HEK293 (cell line): Measurements from ENCODE around the gene ZBTB21.

Experiments used
- KLF8 ChIP-seq: fragments of 450-650 bp; formaldehyde crosslinking; IDR thresholded peaks from 2 replicates; pipeline ENCODE4 v1.5.1; 2016; ENCODE audit warnings: missing biosample characterization, missing genetic modification characterization
- PBX3 ChIP-seq: sonication (generic); formaldehyde crosslinking; IDR thresholded peaks from 2 replicates; pipeline ENCODE4 v1.8.1; 2022; ENCODE audit warnings: mild to moderate bottlenecking, moderate library complexity, missing genetic modification reagents
- ZNF174 ChIP-seq: fragments of 450-650 bp; formaldehyde crosslinking; IDR thresholded peaks from 2 replicates; pipeline ENCODE4 v1.5.0; 2017; ENCODE audit warnings: missing biosample characterization, mild to moderate bottlenecking, missing genetic modification characterization
- ZNF549 ChIP-seq: fragments of 450-650 bp; IDR thresholded peaks from 2 replicates; pipeline ENCODE4 v1.5.1; 2018; ENCODE audit warnings: missing biosample characterization, missing genetic modification characterization, mild to moderate bottlenecking, inconsistent platforms, moderate library complexity
- ZNF629 ChIP-seq: fragments of 450-650 bp; formaldehyde crosslinking; IDR thresholded peaks from 2 replicates; pipeline ENCODE4 v1.5.1; 2017; ENCODE audit warnings: missing biosample characterization, missing genetic modification characterization
- ZNF670 ChIP-seq: fragments of 450-650 bp; formaldehyde crosslinking; IDR thresholded peaks from 2 replicates; pipeline ENCODE4 v1.5.1; 2016; ENCODE audit warnings: missing biosample characterization, missing genetic modification characterization, low read depth
- TF ChIP-seq, protein P1 (sequence below): fragments of 450-650 bp; formaldehyde crosslinking; IDR thresholded peaks from 2 replicates; pipeline ENCODE4 v1.5.1; 2016; ENCODE audit warnings: missing biosample characterization, missing genetic modification characterization
- TF ChIP-seq, protein P2 (sequence below): fragments of 450-650 bp; formaldehyde crosslinking; IDR thresholded peaks from 2 replicates; pipeline ENCODE4 v1.5.1; 2016; ENCODE audit warnings: missing biosample characterization, missing genetic modification characterization
- TF ChIP-seq, protein P3 (sequence below): fragments of 450-650 bp; formaldehyde crosslinking; IDR thresholded peaks from 2 replicates; pipeline ENCODE4 v1.5.1; 2016; ENCODE audit warnings: missing biosample characterization, missing genetic modification characterization, low read depth

DNA sequence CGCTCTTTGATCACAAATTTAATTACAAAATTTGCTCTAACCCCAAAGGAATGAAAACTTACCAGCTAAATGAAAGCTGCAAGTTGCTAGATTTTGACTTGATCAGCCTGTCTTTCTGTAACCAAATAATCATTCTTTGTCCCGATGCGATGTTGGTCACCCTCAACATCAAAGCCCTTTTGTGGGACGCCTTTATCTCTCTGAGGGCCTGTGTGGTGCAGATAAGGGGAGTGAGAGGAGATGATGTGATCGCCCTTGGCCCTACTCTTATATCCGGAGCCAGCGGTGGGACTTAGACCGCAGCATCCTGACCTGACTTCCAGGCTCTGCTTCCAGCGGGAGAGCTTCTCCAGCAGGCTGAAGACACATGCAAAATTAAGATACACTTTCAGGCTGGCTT, 41.6 kb upstream of the ZBTB21 start:
- TF ChIP-seq, protein P1, sequence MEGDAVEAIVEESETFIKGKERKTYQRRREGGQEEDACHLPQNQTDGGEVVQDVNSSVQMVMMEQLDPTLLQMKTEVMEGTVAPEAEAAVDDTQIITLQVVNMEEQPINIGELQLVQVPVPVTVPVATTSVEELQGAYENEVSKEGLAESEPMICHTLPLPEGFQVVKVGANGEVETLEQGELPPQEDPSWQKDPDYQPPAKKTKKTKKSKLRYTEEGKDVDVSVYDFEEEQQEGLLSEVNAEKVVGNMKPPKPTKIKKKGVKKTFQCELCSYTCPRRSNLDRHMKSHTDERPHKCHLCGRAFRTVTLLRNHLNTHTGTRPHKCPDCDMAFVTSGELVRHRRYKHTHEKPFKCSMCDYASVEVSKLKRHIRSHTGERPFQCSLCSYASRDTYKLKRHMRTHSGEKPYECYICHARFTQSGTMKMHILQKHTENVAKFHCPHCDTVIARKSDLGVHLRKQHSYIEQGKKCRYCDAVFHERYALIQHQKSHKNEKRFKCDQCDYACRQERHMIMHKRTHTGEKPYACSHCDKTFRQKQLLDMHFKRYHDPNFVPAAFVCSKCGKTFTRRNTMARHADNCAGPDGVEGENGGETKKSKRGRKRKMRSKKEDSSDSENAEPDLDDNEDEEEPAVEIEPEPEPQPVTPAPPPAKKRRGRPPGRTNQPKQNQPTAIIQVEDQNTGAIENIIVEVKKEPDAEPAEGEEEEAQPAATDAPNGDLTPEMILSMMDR (tag by site-specific recombination): no peak
- no peak for TF ChIP-seq PBX3
- no peak for TF ChIP-seq ZNF174 (tag by site-specific recombination)
- no peak for TF ChIP-seq ZNF549 (tag by site-specific recombination)
- no peak for TF ChIP-seq ZNF629
- TF ChIP-seq ZNF670 (tag by site-specific recombination): no peak
- TF ChIP-seq, protein P2, sequence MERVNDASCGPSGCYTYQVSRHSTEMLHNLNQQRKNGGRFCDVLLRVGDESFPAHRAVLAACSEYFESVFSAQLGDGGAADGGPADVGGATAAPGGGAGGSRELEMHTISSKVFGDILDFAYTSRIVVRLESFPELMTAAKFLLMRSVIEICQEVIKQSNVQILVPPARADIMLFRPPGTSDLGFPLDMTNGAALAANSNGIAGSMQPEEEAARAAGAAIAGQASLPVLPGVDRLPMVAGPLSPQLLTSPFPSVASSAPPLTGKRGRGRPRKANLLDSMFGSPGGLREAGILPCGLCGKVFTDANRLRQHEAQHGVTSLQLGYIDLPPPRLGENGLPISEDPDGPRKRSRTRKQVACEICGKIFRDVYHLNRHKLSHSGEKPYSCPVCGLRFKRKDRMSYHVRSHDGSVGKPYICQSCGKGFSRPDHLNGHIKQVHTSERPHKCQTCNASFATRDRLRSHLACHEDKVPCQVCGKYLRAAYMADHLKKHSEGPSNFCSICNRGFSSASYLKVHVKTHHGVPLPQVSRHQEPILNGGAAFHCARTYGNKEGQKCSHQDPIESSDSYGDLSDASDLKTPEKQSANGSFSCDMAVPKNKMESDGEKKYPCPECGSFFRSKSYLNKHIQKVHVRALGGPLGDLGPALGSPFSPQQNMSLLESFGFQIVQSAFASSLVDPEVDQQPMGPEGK (tag by site-specific recombination): no peak
- TF ChIP-seq KLF8 (tag by site-specific recombination): no peak
- TF ChIP-seq, protein P3, sequence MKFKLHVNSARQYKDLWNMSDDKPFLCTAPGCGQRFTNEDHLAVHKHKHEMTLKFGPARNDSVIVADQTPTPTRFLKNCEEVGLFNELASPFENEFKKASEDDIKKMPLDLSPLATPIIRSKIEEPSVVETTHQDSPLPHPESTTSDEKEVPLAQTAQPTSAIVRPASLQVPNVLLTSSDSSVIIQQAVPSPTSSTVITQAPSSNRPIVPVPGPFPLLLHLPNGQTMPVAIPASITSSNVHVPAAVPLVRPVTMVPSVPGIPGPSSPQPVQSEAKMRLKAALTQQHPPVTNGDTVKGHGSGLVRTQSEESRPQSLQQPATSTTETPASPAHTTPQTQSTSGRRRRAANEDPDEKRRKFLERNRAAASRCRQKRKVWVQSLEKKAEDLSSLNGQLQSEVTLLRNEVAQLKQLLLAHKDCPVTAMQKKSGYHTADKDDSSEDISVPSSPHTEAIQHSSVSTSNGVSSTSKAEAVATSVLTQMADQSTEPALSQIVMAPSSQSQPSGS (tag by site-specific recombination): no peak
